HG03045 (cell line): ENCODE results near the gene TNFRSF6B.
A peak's percentile ranks its signal among the peaks of the same experiment; 100 is the strongest.
"Not testable (repeated sequence)": the region's sequence is repeated elsewhere in the genome, so short reads cannot be mapped to it uniquely, and the experiment has no call there.

ENCODE experiments used
- ATAC-seq: cut with Tn5 transposase; IDR thresholded peaks from one replicate; pipeline ENCODE4 v1.9.1; 2021; ENCODE audit warnings: mild to moderate bottlenecking, moderate library complexity; ENCODE audit not compliant: unreplicated experiment

Gene TNFRSF6B

DNA sequence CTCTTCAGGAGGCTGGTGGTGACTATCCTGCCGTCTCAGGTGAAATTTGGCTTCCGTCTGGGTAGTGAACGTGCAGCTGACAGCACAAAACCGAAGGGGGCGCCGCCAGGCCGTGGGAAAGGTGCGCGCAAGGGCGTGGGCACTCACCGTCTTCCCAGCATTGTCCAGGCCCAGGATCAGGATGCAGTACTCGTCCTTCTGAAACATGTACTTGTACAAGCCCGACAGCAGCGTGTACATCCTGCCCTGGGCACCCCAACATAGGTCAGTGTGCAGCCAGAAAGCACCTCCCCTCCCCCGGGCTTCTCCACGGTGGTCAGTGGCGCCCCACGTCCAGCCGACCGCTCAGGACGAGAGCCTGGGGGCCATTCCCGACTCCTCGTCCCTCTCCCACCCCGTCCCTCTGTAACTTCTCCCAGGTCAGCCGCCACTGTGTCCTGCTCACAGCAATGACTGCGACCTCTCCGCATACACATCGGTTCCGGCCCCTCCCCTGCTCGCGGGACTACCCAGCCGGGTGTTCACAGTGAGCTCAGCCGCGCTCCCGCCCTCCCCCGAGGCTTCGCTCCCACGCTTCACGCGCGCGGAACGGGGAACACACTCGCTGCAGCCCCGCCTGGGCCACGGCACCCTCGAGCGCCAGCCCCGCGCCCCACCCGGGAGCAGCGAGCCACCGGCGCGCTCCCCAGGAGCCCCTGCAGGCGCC is 10.6 kb downstream of the TNFRSF6B start:
- ATAC-seq, result peak; percentile 21

DNA sequence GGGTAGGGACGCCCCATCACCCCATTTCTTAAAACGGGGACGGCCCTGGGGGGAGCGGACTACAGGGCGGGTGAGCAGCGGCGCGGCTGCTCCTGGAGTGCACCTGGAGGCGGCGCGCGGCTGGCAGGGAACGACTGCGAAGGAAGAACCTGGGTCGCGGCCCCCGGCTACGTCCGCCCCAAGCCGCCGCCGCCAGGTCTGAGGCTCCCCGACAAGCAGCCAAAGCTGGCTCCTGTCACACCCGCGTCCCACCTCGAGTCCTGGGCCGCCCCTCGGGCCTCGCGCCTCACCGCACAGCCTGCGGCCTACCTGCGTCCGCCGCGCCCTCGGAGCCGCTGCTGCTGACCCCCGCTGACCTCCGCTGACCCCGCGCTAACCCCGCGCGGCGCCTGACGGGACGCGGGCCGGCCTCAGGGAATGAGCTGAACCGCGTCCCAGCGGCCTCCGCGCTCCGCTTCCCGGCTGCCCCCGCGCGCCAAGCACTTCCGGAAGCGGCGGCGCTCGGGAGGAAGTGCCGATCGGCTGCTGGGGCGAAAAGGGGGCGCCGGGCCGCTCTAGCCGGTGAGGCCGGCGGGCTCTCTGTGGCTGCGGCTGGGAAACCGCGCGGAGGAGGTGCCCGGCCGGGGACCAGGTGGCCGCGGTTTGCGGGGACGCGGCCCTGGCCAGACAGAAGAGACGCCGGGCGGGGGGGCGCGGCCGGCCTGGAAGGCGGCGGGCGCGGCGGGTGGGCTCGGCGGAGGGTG is 11.3 kb downstream of the TNFRSF6B start, which contains the start of the genes ARFRP1 and ZGPAT:
ARFRP1 (minus strand) TSS at position 419 of the 743 bp plus-strand sequence. CDS start 885 bp downstream, outside the sequence.
ZGPAT (plus strand) TSS at position 482 of the 743 bp plus-strand sequence. CDS start 542 bp downstream, outside the sequence.
- ATAC-seq, result peak; percentile 60

DNA sequence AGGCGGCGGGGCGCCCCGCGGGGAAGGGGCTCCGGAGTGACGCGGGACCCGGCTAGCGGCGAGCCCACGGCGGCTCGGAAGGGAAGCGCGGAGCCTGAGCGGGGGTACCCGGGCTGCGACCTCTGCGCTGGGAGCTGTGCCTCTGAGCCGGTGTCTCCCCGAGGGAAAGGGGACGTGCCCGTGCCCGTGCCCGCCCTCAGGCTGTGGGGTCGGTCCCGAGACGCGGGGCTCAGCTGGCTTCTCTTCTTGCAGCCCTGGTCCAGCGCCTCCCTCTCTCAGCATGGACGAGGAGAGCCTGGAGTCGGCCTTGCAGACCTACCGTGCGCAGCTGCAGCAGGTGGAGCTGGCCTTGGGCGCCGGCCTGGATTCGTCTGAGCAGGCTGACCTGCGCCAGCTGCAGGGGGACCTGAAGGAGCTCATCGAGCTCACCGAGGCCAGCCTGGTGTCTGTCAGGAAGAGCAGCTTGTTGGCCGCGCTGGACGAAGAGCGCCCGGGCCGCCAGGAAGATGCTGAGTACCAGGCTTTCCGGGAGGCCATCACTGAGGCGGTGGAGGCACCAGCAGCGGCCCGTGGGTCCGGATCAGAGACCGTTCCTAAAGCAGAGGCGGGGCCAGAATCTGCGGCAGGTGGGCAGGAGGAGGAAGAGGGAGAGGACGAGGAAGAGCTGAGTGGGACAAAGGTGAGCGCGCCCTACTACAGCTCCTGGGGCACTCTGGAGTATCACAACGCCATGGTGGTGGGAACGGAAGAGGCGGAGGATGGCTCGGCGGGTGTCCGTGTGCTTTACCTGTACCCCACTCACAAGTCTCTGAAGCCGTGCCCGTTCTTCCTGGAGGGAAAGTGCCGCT is 12.1 kb downstream of the TNFRSF6B start:
- ATAC-seq, result peak; percentile 11

DNA sequence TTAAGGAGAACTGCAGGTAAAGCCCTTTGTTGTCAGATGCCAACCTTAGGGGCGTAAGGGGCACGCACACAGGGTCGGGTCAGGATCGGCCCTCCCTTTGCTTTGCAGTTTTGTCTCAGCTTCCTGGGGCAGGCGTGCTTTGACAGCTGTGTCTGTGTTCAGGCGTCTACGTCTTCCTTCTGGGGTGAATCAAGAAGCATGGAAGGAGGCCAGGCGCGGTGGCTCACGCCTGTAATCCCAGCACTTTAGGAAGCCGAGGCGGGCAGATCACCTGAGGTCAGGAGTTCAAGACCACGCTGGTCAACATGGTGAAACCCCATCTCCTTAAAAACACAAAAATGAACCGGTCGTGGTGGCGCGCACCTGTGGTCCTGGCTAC is 12.7 kb downstream of the TNFRSF6B start:
- ATAC-seq, result no peak

DNA sequence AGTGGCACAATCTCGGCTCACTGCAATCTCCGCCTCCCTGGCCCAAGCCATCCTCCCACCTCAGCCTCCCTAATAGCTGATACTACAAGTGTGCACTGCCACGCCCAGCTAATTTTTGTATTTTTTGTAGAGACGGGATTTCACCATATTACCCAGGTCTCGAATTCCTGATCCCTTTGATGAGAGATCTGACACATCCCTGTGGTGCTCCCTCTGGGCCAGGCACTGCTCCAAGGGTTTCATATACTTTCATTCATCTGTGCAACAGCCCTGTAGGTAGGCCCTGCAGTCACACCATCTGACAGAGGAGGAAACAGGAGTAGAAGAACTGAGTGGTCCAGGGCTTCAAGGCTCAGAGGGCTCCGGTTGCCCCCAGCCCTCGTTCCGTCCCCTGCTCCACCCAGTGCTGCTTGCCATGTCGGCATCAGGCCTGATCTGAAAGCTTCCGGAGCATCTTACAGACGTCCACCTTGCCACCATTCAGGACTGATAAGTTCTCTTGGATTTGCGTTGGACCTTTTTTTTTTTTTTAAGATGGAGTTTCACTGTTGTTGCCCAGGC is 14.7 kb downstream of the TNFRSF6B start:
- no peak for ATAC-seq

DNA sequence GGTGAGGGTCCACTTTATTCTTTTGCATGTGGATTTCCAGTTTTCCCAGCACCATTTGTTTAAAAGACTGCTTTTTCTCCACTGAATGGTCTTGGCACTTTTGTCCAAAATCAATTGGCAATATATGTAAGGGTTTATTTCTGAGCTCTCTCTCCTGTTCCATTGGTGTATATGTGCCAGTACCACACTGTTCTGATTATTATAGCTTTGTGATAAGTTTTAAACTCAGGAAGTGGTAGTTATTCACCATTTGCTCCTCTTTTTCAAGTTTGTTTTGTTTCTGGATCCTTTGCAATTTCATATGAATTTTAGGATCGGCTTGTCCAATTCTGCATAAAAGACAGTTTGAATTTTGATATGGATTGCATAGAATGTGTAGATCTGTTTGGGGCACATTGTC is 15.7 kb downstream of the TNFRSF6B start:
- ATAC-seq, result no peak

DNA sequence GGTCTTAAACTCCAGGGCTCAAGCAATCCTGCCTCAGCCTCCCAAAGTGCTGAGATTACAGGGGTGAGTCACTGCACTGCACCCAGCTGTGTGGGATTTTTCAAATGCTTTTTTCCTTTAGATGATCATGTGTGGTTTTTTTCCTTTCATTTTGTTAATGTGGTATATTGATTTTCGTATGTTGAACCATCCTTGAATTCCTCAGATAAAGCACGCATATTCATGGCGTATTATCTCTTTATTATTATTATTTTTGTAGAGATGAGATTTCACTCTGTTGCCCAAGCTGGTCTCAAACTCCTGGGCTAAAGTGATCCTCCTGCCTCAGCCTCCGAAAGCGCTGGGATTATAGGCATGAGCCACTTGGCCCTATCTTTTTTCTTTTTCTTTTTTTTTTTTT is 18.4 kb downstream of the TNFRSF6B start:
- no peak for ATAC-seq

DNA sequence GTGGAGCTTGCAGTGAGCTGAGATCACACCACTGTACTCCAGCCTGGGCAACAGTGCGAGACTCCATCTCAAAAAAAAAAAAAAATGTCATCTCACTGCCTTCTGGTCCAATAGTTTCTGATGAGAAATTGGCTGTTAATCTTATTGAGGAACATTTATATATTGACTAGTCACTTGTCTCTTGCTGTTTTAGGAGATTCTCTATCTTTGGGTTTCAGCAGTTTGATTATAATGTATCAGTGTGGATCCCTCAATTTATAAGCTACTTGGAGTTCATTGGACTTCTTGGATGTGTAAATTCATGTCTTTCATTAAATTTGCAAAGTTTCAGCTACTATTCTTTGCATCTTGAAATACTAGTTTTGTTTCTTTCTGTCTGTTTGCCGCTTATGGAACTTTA is 22.5 kb downstream of the TNFRSF6B start:
- no peak for ATAC-seq

DNA sequence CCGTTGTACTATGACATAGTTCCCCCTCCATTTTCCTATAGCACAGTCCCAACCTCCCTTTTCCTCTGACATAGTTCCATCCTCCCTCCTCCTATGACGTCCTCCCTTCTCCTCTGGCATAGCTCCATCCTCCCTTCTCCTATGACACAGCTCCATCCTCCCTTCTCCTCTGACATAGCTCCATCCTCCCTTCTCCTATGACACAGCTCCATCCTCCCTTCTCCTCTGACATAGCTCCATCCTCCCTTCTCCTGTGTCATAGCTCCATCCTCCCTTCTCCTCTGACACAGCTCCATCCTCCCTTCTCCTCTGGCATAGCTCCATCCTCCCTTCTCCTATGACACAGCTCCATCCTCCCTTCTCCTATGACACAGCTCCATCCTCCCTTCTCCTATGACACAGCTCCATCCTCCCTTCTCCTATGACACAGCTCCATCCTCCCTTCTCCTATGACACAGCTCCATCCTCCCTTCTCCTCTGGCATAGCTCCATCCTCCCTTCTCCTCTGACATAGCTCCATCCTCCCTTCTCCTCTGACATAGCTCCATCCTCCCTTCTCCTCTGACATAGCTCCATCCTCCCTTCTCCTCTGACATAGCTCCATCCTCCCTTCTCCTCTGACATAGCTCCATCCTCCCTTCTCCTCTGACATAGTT is 26.6 kb downstream of the TNFRSF6B start:
- not testable (repeated sequence) for ATAC-seq

DNA sequence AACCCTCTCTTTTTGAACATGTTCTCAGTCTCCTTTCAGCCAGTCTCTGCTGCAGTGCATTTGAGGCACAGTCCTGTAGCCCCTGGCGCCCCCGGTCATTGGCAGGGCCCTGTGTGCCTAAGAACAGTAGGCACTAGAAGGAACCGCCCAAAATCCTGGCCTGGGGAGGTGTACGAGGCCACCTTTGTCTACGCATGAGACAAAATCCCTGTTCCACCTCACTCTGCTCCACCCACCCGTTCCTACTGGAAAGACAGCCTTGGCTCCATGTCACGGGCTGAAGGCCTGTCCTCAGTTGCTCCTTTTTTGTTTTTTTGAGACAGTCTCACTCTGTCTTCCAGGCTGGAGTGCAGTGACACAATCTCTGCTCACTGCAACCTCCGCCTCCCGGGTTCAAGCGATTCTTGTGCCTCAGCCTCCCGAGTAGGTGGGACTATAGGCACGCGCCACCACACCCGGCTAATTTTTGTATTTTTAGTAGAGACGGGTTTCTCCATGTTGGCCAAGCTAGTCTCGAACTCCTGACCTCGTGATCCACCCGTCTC is 33.8 kb downstream of the TNFRSF6B start:
- not testable (repeated sequence) for ATAC-seq

DNA sequence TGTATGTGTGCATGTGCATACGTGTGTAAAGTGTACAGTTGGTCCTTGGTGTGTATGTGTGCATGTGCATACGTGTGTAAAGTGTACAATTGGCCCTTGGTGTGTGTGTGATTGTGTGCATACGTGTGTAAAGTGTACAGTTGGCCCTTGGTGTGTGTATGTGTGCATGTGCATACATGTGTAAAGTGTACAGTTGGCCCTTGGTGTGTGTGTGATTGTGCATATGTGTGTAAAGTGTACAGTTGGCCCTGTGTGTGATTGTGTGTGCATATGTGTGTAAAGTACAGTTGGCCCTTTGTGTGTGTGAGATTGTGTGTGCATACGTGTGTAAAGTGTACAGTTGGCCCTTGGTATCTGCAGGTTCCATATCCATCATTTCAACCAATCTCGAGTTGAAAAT is 35.0 kb downstream of the TNFRSF6B start:
- no peak for ATAC-seq

DNA sequence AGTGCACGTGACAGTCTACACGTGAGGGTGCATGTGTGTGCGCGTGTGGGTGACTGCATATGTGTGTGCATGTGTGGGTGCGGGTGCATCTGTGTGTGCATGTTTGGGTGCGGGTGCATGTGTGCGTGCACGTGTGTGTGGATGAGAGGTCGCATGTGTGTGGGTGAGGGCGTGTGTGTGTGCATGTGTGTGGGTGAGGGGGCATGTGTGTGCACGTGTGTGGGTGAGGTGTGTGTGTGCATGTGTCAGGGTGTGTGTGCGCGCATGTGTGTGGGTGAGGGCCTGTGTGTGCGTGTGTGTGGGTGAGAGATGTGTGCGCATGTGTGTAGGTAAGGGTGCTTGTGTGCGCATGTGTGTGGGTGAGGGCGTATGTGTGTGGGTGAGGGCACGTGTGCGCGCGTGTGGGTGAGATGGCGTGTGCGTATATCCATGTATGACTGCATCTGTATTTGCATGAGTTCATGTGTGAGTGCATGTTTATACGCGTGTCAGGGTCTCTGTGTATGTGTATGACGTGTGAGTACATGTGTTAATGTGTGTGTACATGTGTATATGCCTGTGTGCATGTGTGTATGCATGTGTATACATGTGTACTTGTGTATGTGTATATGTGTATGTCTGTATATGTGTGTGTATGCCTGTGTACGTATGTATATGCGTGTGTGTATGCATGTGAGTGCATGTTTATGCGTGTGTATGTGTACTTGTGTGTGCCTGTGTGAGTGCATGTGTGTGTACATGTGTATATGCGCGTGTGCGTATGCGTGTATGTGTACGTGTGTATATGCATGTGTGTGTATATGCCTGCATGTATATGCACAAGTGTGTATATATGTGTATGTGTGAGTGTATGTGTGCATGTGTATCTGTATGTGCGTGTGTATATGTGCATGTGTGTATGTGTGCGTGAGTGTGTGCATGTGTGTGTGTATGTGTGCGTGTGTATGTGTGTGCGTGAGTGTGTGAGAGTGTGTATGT is 36.0 kb downstream of the TNFRSF6B start:
- no peak for ATAC-seq

DNA sequence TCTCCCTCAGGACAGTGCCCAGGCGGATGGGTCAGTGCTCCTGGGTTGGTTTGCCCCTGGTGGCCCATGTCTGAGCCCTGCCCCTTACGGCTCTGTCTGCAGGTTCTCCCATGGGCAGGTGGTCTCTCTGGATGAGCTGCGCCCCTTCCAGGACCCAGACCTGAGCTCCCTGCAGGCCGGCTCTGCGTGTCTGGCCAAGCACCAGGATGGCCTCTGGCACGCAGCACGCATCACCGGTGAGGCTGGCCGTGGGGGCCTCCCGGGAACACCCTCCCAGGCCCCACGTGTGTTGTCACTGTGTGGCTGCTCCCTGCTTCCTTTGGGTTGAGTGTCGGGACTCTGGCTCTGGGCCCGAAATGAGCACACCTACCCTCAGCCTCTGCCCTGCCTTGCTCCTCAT is 36.7 kb downstream of the TNFRSF6B start:
- no peak for ATAC-seq

DNA sequence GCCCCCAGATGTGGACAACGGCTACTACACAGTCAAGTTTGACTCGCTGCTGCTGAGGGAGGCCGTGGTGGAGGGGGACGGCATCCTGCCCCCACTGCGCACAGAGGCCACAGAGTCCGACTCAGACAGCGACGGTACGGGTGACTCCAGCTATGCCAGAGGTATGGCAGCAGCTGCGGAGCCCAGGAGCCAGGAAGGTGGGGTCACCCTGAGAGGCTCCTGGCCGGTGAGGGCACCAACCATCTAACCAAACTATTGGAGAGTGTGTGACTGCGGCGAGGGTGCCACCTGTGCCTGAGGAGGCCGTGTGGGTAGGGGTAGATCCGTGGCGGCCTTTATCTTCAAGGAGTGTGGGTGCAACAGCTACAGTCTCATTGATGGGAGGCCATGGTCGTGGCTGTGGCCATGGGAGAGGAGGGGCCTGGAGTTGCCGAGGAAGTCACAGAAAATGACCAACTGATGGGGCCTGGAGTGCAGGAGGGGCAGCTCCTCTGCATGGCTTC is 37.2 kb downstream of the TNFRSF6B start:
- no peak for ATAC-seq

DNA sequence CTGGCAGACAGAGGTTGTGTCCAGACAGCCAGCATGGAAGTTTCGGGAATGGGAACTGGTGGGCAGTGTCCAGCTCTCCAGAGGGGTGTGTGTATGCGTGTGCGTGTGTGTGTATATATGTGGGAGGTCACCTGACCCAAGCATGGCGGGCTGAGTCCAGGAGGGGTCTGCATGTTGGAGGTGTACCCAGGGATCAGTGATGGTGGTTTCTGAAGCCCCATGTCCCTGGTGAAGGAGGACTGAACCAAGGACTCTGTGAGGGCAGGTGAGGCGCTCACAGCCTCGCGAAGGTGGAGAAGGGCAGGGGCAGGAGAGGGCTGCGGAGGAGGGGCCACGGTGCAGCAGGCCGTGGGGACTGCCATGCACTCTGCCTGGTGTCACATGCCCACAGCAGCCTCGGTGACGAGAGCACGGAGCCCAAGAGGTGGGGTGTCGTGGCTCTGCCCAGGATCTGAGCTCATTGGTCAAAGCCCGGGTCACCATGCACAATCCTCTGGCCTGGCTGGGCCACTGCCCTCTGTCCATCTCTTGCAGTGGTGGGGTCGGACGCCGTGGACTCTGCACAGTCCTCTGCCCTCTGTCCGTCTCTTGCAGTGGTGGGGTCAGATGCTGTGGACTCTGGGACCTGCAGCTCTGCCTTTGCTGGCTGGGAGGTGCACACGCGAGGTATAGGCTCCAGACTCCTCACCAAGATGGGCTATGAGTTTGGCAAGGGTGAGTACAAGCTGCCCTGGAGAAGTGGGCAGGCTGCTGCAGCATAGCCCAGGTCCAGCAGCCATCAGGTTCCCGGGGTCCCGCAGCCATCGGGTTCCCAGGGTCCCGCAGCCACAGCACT is 37.9 kb downstream of the TNFRSF6B start:
- ATAC-seq, result no peak

DNA sequence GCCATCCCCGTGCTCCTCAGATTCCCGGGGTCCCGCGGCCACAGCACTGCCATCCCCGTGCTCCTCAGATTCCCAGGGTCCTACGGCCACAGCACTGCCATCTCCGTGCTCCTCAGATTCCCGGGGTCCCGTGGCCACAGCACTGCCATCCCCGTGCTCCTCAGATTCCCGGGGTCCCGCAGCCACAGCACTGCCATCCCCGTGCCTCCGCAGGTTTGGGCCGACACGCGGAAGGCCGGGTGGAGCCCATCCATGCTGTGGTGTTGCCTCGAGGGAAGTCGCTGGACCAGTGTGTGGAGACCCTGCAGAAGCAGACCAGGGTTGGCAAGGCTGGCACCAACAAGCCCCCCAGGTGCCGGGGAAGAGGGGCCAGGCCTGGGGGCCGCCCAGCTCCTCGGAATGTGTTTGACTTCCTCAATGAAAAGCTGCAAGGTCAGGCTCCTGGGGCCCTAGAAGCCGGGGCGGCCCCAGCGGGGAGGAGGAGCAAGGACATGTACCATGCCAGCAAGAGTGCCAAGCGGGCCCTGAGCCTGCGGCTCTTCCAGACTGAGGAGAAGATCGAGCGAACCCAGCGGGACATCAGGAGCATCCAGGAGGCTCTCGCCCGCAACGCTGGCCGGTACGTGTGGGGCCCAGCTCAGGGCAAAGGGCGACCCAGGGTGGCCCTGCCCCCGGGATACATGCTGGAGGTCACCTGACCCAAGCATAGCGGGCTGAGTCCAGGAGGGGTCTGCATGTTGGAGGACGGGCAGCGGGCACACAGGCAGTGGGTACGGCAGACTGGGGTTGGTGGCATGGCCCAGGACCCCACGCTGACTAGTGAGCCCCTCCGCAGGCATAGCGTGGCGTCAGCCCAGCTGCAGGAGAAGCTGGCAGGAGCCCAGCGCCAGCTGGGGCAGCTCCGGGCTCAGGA is 38.8 kb downstream of the TNFRSF6B start:
- ATAC-seq, result no peak
